AG04450 (cell line): Measurements from ENCODE around the gene LRMDA. TPM values are rescaled to one million over a fixed set of nuclear protein-coding genes. Genes with fewer than 3 reads are reported as not detected.

Experiments
- CTCF ChIA-PET: fragments of 300-600, 350-600 bp; formaldehyde crosslinking; extraction: SDS; loops from one replicate; lab custom pipeline; 2022; ENCODE audit warnings: antibody characterized with exemption, inconsistent platforms; lab: Charles Lee
- POLR2A ChIA-PET: fragments of 350-600 bp; formaldehyde crosslinking; extraction: SDS; loops from one replicate; lab custom pipeline; 2021; ENCODE audit warnings: antibody characterized with exemption, inconsistent platforms; lab: Yijun Ruan, JAX
- DNase-seq: peaks from one replicate; pipeline ENCODE4 v3.0.0-alpha.2; 2011; ENCODE audit warnings: low read depth, low spot score
- H3K27ac ChIP-seq: one replicate; pipeline ENCODE4 v1.5.1; 2012; ENCODE audit warnings: low read depth, low read length, control low read depth
- H3K27me3 ChIP-seq: one replicate; pipeline ENCODE4 v1.6.0; 2012; ENCODE audit warnings: low read length; ENCODE audit not compliant: control insufficient read depth, insufficient read depth
- H3K4me3 ChIP-seq: 2 replicates; pipeline ENCODE4 v1.5.1; 2011; ENCODE audit warnings: mild to moderate bottlenecking, low read depth, low read length, control low read depth
- H3K9me3 ChIP-seq: 2 replicates; pipeline ENCODE4 v1.5.1; 2012; ENCODE audit warnings: low read length; ENCODE audit not compliant: control insufficient read depth, insufficient read depth
- polyA plus RNA-seq: library from polyadenylated mRNA; depleted of rRNA; stranded (reverse); fragments of >200 nt; gene quantifications from 2 replicates; pipeline ENCODE4 v1.2.3, GENCODE V29; 2011
- TF ChIP-seq, protein P1 (sequence below): IDR thresholded peaks from 2 replicates; pipeline ENCODE4 v1.5.1; 2011; ENCODE audit warnings: low read depth, low read length, control low read depth, inconsistent platforms

Gene LRMDA
- polyA plus RNA-seq, 1 experiment, result 0.12 TPM

DNA sequence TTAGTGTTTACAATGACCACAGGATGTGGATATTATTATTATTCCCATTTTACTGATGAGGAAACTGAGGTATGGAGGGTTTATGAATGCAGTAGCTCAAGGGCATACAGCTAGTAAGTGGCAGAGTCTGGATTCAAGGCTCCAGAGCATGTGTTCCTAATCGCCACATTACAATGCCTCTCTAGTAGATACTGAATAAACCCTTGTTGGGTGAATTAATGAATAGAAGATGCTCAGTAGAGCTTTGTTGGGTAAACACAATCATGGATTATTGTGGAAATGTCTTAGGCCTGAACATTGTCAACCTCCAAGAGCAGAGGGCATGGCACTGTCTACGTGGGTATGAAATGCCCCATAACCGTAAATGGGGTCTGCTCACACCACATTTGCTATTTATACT, 545.3 kb downstream of the LRMDA start:
- no peak overlapping the region for H3K4me3 ChIP-seq
- TF ChIP-seq, protein P1, sequence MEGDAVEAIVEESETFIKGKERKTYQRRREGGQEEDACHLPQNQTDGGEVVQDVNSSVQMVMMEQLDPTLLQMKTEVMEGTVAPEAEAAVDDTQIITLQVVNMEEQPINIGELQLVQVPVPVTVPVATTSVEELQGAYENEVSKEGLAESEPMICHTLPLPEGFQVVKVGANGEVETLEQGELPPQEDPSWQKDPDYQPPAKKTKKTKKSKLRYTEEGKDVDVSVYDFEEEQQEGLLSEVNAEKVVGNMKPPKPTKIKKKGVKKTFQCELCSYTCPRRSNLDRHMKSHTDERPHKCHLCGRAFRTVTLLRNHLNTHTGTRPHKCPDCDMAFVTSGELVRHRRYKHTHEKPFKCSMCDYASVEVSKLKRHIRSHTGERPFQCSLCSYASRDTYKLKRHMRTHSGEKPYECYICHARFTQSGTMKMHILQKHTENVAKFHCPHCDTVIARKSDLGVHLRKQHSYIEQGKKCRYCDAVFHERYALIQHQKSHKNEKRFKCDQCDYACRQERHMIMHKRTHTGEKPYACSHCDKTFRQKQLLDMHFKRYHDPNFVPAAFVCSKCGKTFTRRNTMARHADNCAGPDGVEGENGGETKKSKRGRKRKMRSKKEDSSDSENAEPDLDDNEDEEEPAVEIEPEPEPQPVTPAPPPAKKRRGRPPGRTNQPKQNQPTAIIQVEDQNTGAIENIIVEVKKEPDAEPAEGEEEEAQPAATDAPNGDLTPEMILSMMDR, result no peak
- CTCF ChIA-PET, result no interaction called here
- no peaks in the 10 kb centered on the region for H3K9me3 ChIP-seq
- no peak for DNase-seq
- no peak overlapping the region for H3K27ac ChIP-seq
- peaks cover 5% of the 10 kb centered on the region for H3K27me3 ChIP-seq
- POLR2A ChIA-PET, result no interaction called here

DNA sequence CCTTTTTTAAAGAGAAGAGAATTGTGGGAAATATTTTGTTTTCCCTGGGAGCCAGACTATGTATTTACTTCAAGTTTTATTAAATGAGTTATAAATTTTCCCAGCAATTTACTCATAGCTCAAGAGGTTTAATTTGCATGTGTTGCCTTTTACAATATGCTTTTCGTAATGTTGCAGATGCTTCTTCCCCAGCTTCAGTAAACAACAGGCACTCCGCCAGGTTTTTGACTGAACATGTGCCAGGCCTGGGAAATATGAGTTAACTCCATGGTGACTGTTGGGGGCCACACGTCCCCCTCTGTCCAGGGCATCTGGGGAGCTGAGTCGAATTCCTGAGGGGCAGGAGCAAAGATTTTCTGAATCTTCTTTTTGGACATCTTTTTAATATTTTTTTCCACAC, 545.7 kb downstream of the LRMDA start:
- TF ChIP-seq, protein P1, result no peak
- no peak for DNase-seq
- ChIA-PET CTCF (no interaction called here), POLR2A (no interaction called here)
- no peak overlapping the region for H3K27ac ChIP-seq
- peaks cover 5% of the 10 kb centered on the region for H3K27me3 ChIP-seq
- no peaks in the 10 kb centered on the region for H3K9me3 ChIP-seq
- H3K4me3 ChIP-seq, result no peak overlapping the region

DNA sequence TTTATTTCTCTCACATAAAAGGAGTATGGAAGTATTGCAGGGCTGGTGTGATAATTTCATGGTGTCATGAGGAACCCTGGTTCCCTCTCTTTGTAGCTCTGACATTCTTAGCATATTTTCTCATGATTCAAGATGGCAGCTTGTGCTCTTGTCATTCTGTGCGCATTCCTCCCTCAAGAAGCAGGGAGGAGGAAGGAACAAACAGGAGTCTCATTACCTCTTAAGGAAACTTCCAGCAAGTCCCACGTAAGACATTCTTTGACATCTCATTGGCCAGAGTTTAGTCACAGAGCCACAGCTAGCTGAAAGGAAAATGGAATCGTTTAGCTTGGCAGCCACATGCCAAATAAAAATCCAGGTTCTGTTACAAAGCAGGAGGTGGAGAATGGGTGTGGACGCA, 546.8 kb downstream of the LRMDA start:
- ChIA-PET POLR2A (no interaction called here), CTCF (interaction anchor here (0.5 kb wide), 1 partner anchor 28 kb away, joined by 3 read pairs; no protein-coding TSS in a partner anchor)
- TF ChIP-seq, protein P1, result no peak
- no peaks in the 10 kb centered on the region for H3K9me3 ChIP-seq
- H3K27ac ChIP-seq, result no peak overlapping the region
- no peak overlapping the region for H3K4me3 ChIP-seq
- DNase-seq, result no peak
- peaks cover 5% of the 10 kb centered on the region for H3K27me3 ChIP-seq

DNA sequence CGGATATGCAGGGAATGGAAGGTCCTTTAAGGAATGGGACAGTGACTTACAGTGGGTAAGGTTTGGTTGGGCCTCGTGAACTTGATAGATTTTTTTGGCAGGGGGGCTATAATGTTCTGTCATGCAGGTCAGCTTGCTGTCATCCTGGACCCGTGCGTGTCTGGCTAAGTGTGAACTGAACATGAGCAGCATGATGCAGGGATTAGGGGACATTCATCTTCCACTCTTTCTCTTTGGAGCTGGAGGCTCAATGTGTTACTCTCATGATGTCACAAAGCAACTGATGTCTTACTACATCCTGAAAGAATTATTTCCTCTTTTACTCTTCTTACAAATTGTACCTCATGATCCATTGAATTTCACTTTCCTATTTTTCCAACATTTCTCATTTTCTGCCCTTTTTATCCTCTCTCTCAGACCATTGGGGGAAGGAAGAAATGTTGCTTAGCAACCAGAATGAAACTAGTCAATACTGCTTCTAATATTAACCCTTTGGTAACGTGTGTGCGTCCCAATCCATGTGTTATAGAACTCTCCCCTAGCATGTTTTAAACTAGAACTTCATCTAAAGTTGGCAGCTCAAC, 549.1 kb downstream of the LRMDA start:
- no peak for DNase-seq
- H3K27me3 ChIP-seq, result peaks cover 5% of the 10 kb centered on the region
- CTCF ChIA-PET, result no interaction called here

More for the DNA sequence above, 549.1 kb downstream of the LRMDA start:
- Histone ChIP-seq H3K27ac (no peak overlapping the region), H3K4me3 (no peak overlapping the region), H3K9me3 (no peaks in the 10 kb centered on the region)
- TF ChIP-seq, protein P1, result no peak
- POLR2A ChIA-PET, result no interaction called here
